Osteocyte (in vitro differentiated cells): ENCODE results near the gene CLEC16A. TPM values are rescaled to one million over a fixed set of nuclear protein-coding genes. Genes with fewer than 3 reads are reported as not detected.

Experiments used
- DNase-seq: peaks from one replicate; pipeline ENCODE4 v3.0.0; 2021; ENCODE audit warnings: mixed read lengths; ENCODE audit not compliant: unreplicated experiment; ENCODE audit errors: extremely low spot score
- H3K27ac Mint-ChIP-seq: one replicate; pipeline ENCODE4 v1.8.0; 2021; ENCODE audit warnings: mild to moderate bottlenecking, mixed read lengths; ENCODE audit not compliant: unreplicated experiment
- H3K27me3 Mint-ChIP-seq: one replicate; pipeline ENCODE4 v1.8.0; 2021; ENCODE audit warnings: mixed read lengths; ENCODE audit not compliant: unreplicated experiment
- H3K36me3 Mint-ChIP-seq: one replicate; pipeline ENCODE4 v1.8.0; 2021; ENCODE audit warnings: mixed read lengths; ENCODE audit not compliant: unreplicated experiment
- H3K4me1 Mint-ChIP-seq: one replicate; pipeline ENCODE4 v1.8.0; 2021; ENCODE audit warnings: mixed read lengths; ENCODE audit not compliant: unreplicated experiment
- H3K4me3 Mint-ChIP-seq: one replicate; pipeline ENCODE4 v1.8.0; 2021; ENCODE audit warnings: mild to moderate bottlenecking, moderate library complexity, mixed read lengths; ENCODE audit not compliant: unreplicated experiment
- H3K9me3 Mint-ChIP-seq: one replicate; pipeline ENCODE4 v1.8.0; 2021; ENCODE audit warnings: mixed read lengths; ENCODE audit not compliant: unreplicated experiment
- total RNA-seq: library from RNA; stranded (reverse); gene quantifications from 2 replicates; pipeline ENCODE4 v1.2.1, GENCODE V29; 2021
- TF ChIP-seq, protein P1 (sequence below): fragments of 200-600 bp; sonication (generic); IDR thresholded peaks from 2 replicates; pipeline ENCODE4 v1.5.0; 2021; ENCODE audit warnings: antibody characterized with exemption, mild to moderate bottlenecking, moderate library complexity

The CLEC16A gene
- total RNA-seq, 1 donor from 2014 or later, result 22.1 TPM

DNA sequence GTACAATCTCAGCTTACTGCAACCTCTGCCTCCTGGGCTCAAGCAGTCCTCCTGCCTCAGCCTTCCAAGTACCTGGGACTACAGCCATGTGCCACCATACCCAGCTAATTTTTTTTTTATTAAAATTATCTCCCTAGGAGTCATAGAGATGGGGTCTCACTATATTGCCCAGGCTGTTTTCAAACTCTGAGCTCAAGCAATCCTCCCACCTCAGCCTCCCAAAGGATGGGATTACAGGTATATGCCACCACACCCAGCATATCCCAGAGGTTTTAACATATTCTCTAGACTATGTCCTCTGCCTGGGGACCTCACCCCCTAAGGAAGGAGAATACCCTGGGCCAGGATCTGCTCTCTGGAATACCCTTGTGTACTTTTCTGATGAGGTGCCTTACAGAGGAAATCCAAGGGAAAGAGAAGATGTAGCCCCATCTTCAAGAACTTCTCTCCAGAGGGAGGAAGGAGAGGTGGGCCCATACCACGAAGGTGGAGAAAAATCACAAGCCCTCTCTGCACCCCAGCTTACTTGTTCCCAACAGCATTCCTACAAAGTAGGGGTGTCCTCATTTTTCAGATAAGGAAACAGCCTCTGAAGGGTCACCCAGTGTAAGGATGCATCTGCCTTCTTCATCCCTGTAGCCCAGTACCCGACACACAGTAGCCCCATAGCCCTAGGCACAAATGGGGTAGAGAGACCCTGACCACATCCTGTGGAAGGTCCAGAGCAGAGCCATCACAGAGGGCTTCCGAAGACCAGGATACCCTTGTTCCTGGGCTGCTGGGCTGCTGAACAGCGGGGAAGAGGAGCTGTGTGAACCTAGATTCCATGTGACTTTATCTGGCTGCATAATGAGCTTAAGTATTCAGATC lies 160.0 kb downstream of the CLEC16A start:
- Mint-ChIP-seq H3K9me3 (no peaks in the 10 kb centered on the region), H3K27ac (no peak overlapping the region), H3K27me3 (no peaks in the 10 kb centered on the region), H3K4me3 (no peak overlapping the region), H3K36me3 (peaks cover 3% of the 10 kb centered on the region), H3K4me1 (peaks cover 44% of the 10 kb centered on the region)
- TF ChIP-seq, protein P1, sequence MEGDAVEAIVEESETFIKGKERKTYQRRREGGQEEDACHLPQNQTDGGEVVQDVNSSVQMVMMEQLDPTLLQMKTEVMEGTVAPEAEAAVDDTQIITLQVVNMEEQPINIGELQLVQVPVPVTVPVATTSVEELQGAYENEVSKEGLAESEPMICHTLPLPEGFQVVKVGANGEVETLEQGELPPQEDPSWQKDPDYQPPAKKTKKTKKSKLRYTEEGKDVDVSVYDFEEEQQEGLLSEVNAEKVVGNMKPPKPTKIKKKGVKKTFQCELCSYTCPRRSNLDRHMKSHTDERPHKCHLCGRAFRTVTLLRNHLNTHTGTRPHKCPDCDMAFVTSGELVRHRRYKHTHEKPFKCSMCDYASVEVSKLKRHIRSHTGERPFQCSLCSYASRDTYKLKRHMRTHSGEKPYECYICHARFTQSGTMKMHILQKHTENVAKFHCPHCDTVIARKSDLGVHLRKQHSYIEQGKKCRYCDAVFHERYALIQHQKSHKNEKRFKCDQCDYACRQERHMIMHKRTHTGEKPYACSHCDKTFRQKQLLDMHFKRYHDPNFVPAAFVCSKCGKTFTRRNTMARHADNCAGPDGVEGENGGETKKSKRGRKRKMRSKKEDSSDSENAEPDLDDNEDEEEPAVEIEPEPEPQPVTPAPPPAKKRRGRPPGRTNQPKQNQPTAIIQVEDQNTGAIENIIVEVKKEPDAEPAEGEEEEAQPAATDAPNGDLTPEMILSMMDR, result no peak
- DNase-seq, result no peak

DNA sequence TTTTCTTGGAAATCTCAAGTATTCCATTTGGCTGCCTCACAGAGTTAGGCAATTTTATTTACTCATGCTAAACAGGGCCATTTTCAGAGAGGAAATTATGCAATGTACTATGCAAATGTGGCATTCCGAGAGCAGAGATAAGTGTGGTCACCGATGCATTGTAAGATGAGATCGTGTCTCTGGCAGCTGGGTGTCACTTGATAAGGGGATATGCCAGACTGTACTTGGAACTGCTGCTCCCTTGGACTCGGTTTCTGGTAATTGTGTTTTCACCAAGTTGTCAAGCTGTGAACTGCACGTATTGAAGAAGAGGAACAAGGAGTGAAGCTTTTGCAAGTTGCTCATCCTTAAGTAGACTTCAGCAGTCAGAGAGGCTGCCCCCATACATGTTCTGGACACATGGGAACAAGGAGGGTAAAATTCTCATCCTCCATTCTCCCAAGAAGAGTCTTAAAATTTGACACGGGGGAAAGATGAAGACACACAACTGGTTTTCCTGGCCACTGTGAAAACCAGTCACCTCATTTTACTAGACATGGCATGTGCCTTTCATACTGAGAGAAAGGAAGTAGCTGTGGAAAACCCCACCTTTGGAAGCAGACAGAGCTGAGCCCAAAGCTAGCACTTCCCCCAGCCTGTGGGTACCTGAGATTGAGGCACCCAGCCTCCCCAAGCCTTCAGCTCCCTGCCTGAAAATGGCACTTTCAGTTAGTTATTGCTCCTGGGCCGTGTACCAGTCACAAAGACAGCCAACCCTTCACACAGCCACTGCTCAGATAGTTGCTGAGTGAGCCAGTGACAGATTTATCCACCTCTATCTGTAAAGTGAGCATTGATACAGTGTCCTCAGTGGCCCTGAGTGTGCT lies 160.9 kb downstream of the CLEC16A start:
- Mint-ChIP-seq H3K4me3 (no peak overlapping the region), H3K4me1 (peaks cover 44% of the 10 kb centered on the region), H3K27ac (no peak overlapping the region), H3K27me3 (no peaks in the 10 kb centered on the region), H3K36me3 (no peaks in the 10 kb centered on the region), H3K9me3 (no peaks in the 10 kb centered on the region)
- TF ChIP-seq, protein P1, result no peak
- no peak for DNase-seq

DNA sequence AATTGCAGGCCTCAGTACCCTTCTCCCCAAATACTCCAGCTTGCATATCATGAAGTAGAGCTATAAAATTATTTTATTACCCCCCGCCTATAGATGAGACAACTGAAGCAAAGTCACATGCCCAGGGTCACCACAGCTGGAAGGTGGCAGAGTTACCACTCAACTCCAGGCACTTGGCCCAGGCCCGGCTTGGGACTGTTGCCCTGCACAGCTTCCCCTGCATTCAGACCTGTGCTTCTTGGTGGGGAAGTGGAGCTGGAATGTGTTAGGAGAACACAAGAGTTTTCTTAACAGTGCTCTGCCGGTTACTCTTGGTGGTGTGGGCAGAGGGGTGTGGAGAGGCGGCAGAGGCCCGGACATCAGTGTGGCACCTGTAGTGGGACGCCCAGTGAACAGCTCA lies 162.4 kb downstream of the CLEC16A start:
- DNase-seq, result no peak
- TF ChIP-seq, protein P1, result no peak
- H3K27ac Mint-ChIP-seq, result no peak overlapping the region
- no peaks in the 10 kb centered on the region for H3K9me3 Mint-ChIP-seq
- H3K36me3 Mint-ChIP-seq, result peaks cover 10% of the 10 kb centered on the region
- H3K27me3 Mint-ChIP-seq, result no peaks in the 10 kb centered on the region
- H3K4me1 Mint-ChIP-seq, result peaks cover 30% of the 10 kb centered on the region
- no peak overlapping the region for H3K4me3 Mint-ChIP-seq

DNA sequence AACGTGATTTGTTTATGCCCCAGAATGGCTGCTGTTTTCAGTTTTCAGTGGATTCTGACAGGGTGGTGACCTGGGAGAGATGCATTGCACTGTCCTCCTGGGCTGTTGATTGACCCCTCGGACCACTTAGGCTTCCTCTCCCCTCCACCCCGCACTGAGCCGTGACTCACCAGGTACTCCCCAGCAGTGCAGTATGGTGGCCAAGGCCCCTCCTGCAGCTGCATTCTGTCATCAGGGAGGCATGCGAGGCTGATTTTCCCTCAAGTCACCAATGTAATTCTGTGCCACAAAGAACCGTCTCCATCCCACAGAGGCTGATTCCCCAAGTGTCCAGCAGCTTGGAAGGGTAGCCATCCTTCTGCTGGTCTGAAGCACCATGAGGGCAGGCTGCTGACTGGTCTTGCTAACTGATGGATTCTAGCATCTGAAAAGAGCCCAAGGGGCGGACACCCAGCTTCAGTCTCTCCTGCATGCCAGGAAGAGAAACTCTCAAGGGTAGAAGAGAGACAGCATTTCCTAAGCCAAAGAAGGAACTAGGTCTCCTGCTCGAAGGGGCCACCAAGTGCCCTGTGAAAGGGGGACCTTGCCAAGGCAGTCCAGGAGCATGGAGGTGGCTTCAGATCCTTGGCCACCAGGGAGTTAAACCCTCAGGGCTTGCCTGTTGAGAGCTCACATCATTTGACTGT lies 163.6 kb downstream of the CLEC16A start:
- Mint-ChIP-seq H3K27ac (no peak overlapping the region), H3K27me3 (no peaks in the 10 kb centered on the region), H3K4me1 (peaks cover 30% of the 10 kb centered on the region), H3K4me3 (no peak overlapping the region), H3K9me3 (no peaks in the 10 kb centered on the region), H3K36me3 (peaks cover 12% of the 10 kb centered on the region)
- DNase-seq, result no peak
- TF ChIP-seq, protein P1, result no peak
